H1 (cell line): ENCODE results near the gene CD248. TPM values are rescaled to one million over a fixed set of nuclear protein-coding genes. Genes with fewer than 3 reads are reported as not detected.
A peak's percentile ranks its signal among the peaks of the same experiment; 100 is the strongest.

ENCODE experiments used
- BRCA1 ChIP-seq: IDR thresholded peaks from 2 replicates; pipeline ENCODE4 v1.6.1; 2012; ENCODE audit warnings: low read depth, low read length, improper control_type of control experiment
- CEBPB ChIP-seq: IDR thresholded peaks from 2 replicates; pipeline ENCODE4 v1.6.1; 2012; ENCODE audit warnings: low read depth, low read length
- CHD7 ChIP-seq: fragments of 300-600 bp; sonication (generic); IDR thresholded peaks from 2 replicates; pipeline ENCODE4 v1.7.1; 2012; ENCODE audit warnings: low read length, moderate library complexity, mild to moderate bottlenecking, inconsistent platforms; ENCODE audit not compliant: insufficient replicate concordance
- FOSL1 ChIP-seq: IDR thresholded peaks from 2 replicates; pipeline ENCODE4 v1.6.1; 2011; ENCODE audit warnings: mild to moderate bottlenecking, low read depth, low read length, moderate library complexity; ENCODE audit not compliant: insufficient read depth
- SAP30 ChIP-seq: fragments of 300-600 bp; sonication (generic); IDR thresholded peaks from 2 replicates; pipeline ENCODE4 v1.7.1; 2012; ENCODE audit warnings: low read length, moderate library complexity, mild to moderate bottlenecking, inconsistent platforms; ENCODE audit not compliant: insufficient read depth, insufficient replicate concordance
- TAF1 ChIP-seq: IDR thresholded peaks from 2 replicates; pipeline ENCODE4 v1.6.1; 2011; ENCODE audit warnings: mild to moderate bottlenecking, low read depth, low read length
- polyA plus RNA-seq, 7 experiments: library from polyadenylated mRNA; depleted of rRNA in 3 of 7; stranded (reverse) in 5 of 7; unstranded in 2 of 7; fragments of >200 nt in 5 of 7; fragments of 200-250 nt in 2 of 7; gene quantifications; 1 replicate in 5 of 7; 2 replicates in 1 of 7; 4 replicates in 1 of 7; pipeline versions ENCODE4 v1.2.1 to v1.2.3, GENCODE V29; 2011 to 2013; ENCODE audit warnings: missing spikeins in 2 of 7, mixed read lengths in 2 of 7
- total RNA-seq: library from RNA; stranded (reverse); fragmentation: NEBNext Ultra II Directional; extraction: Animal tissue kit (Norgen Biotek cat#: 25700); gene quantifications from 2 replicates; pipeline ENCODE4 v1.2.1, GENCODE V29; 2021

Gene CD248
- total and polyA plus RNA-seq, 2 of the 8 experiments (the other 6 are each of a cell fraction or from before 2014, with no cell fraction given): 2.7 to 3.9 TPM

- no peak for TF ChIP-seq CHD7
- peak; percentile 62; the same call in 1 of the 2 replicates for TF ChIP-seq BRCA1
- peak; percentile 40 for TF ChIP-seq SAP30
- peak; percentile 43; the same call in 1 of the 2 replicates for TF ChIP-seq TAF1
- no peak for TF ChIP-seq FOSL1
- TF ChIP-seq CEBPB: no peak
Measured at GRCh38 chr11:66267379-66268243, 49.2 kb downstream of the CD248 start (continued).
